ENCODE results near the gene CLEC11A. TPM values are rescaled to one million over a fixed set of nuclear protein-coding genes. Genes with fewer than 3 reads are reported as not detected.

The CLEC11A gene
- total and polyA plus RNA-seq, 2 of the 8 experiments (the other 6 are each of a cell fraction or from before 2014, with no cell fraction given): 4.3 to 17.4 TPM

GRCh38 chr19:50743537-50743936, 20.4 kb downstream of the CLEC11A start (continued):
- TF ChIP-seq, protein P1, sequence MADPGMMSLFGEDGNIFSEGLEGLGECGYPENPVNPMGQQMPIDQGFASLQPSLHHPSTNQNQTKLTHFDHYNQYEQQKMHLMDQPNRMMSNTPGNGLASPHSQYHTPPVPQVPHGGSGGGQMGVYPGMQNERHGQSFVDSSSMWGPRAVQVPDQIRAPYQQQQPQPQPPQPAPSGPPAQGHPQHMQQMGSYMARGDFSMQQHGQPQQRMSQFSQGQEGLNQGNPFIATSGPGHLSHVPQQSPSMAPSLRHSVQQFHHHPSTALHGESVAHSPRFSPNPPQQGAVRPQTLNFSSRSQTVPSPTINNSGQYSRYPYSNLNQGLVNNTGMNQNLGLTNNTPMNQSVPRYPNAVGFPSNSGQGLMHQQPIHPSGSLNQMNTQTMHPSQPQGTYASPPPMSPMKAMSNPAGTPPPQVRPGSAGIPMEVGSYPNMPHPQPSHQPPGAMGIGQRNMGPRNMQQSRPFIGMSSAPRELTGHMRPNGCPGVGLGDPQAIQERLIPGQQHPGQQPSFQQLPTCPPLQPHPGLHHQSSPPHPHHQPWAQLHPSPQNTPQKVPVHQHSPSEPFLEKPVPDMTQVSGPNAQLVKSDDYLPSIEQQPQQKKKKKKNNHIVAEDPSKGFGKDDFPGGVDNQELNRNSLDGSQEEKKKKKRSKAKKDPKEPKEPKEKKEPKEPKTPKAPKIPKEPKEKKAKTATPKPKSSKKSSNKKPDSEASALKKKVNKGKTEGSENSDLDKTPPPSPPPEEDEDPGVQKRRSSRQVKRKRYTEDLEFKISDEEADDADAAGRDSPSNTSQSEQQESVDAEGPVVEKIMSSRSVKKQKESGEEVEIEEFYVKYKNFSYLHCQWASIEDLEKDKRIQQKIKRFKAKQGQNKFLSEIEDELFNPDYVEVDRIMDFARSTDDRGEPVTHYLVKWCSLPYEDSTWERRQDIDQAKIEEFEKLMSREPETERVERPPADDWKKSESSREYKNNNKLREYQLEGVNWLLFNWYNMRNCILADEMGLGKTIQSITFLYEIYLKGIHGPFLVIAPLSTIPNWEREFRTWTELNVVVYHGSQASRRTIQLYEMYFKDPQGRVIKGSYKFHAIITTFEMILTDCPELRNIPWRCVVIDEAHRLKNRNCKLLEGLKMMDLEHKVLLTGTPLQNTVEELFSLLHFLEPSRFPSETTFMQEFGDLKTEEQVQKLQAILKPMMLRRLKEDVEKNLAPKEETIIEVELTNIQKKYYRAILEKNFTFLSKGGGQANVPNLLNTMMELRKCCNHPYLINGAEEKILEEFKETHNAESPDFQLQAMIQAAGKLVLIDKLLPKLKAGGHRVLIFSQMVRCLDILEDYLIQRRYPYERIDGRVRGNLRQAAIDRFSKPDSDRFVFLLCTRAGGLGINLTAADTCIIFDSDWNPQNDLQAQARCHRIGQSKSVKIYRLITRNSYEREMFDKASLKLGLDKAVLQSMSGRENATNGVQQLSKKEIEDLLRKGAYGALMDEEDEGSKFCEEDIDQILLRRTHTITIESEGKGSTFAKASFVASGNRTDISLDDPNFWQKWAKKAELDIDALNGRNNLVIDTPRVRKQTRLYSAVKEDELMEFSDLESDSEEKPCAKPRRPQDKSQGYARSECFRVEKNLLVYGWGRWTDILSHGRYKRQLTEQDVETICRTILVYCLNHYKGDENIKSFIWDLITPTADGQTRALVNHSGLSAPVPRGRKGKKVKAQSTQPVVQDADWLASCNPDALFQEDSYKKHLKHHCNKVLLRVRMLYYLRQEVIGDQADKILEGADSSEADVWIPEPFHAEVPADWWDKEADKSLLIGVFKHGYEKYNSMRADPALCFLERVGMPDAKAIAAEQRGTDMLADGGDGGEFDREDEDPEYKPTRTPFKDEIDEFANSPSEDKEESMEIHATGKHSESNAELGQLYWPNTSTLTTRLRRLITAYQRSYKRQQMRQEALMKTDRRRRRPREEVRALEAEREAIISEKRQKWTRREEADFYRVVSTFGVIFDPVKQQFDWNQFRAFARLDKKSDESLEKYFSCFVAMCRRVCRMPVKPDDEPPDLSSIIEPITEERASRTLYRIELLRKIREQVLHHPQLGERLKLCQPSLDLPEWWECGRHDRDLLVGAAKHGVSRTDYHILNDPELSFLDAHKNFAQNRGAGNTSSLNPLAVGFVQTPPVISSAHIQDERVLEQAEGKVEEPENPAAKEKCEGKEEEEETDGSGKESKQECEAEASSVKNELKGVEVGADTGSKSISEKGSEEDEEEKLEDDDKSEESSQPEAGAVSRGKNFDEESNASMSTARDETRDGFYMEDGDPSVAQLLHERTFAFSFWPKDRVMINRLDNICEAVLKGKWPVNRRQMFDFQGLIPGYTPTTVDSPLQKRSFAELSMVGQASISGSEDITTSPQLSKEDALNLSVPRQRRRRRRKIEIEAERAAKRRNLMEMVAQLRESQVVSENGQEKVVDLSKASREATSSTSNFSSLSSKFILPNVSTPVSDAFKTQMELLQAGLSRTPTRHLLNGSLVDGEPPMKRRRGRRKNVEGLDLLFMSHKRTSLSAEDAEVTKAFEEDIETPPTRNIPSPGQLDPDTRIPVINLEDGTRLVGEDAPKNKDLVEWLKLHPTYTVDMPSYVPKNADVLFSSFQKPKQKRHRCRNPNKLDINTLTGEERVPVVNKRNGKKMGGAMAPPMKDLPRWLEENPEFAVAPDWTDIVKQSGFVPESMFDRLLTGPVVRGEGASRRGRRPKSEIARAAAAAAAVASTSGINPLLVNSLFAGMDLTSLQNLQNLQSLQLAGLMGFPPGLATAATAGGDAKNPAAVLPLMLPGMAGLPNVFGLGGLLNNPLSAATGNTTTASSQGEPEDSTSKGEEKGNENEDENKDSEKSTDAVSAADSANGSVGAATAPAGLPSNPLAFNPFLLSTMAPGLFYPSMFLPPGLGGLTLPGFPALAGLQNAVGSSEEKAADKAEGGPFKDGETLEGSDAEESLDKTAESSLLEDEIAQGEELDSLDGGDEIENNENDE (IDR thresholded peaks at IDR 0.05; ENCODE audit: insufficient replicate concordance, low read length): no peak
- TF ChIP-seq CHD2 (IDR thresholded peaks at IDR 0.05; ENCODE audit: low read length) (no peak), BCL11A (IDR thresholded peaks at IDR 0.05; ENCODE audit: low read depth in 2 of 2, low read length in 2 of 2) (no peak), NANOG (IDR thresholded peaks at IDR 0.05; ENCODE audit: insufficient read depth, low read depth, low read length, poor library complexity, severe bottlenecking) (no peak), KDM1A (IDR thresholded peaks at IDR 0.05; ENCODE audit: borderline replicate concordance, low read length) (no peak), BACH1 (IDR thresholded peaks at IDR 0.05; ENCODE audit: low read length) (no peak), USF2 (IDR thresholded peaks at IDR 0.05; ENCODE audit: low read length) (no peak)
